ENCODE measurements around the gene SERPINB1. TPM values are rescaled to one million over a fixed set of nuclear protein-coding genes. Genes with fewer than 3 reads are reported as not detected.

SERPINB1 gene
- total and polyA plus RNA-seq, 9 of the 15 experiments (the other 6 are each of a cell fraction or from before 2014, with no cell fraction given): 33.9 to 108 (median 63.8) TPM

GRCh38 chr6:2841264-2842138 lies at the start of gene SERPINB1 (continued):
- TF ChIP-seq ZNF79 (CRISPR knock-in tag; IDR thresholded peaks at IDR 0.05; ENCODE audit: low read depth) (no peak), MAX (CRISPR knock-in tag; IDR thresholded peaks at IDR 0.05) (peak; percentile 84), ETV6 (IDR thresholded peaks at IDR 0.05; ENCODE audit: borderline replicate concordance in 1 of 2, low read depth in 2 of 2, low read length in 1 of 2) (peak; percentile 86 to 94), ETV6 (CRISPR knock-in tag; IDR thresholded peaks at IDR 0.05; ENCODE audit: borderline replicate concordance) (no peak), TSC22D4 (tag; IDR thresholded peaks at IDR 0.05) (no peak), PKNOX1 (IDR thresholded peaks at IDR 0.05) (peak; percentile 17; the same call in 1 of the 2 replicates), POLR2B (IDR thresholded peaks at IDR 0.05; ENCODE audit: low read depth, partially characterized antibody) (peak; percentile 85), HNRNPLL (IDR thresholded peaks at IDR 0.05; ENCODE audit: low read depth, low read length, poor library complexity, severe bottlenecking) (peak; percentile 91), FUS (optimal IDR thresholded peaks at IDR 0.05; ENCODE audit: low read depth, low read length) (peak; percentile 74), TOE1 (IDR thresholded peaks at IDR 0.05; ENCODE audit: borderline replicate concordance) (peak; percentile 78), TOE1 (CRISPR knock-in tag; IDR thresholded peaks at IDR 0.05; ENCODE audit: borderline replicate concordance, low read depth) (peak; percentile 77; the same call in 1 of the 2 replicates), SREBF1 (IDR thresholded peaks at IDR 0.05; ENCODE audit: borderline replicate concordance, low read depth, low read length) (no peak), ZNF668 (CRISPR knock-in tag; IDR thresholded peaks at IDR 0.05) (no peak), ZNF717 (CRISPR knock-in tag; IDR thresholded peaks at IDR 0.05) (no peak), NBN (IDR thresholded peaks at IDR 0.05; ENCODE audit: low read depth) (peak; percentile 33), SMAD4 (CRISPR knock-in tag; conservative IDR thresholded peaks at IDR 0.05) (peak; percentile 94), SIN3A (IDR thresholded peaks at IDR 0.05; ENCODE audit: borderline replicate concordance in 2 of 2, control insufficient read depth in 1 of 2, low read depth in 2 of 2, low read length in 2 of 2) (peak in 1 of 2 experiments; percentile 44; a peak in 1 of 4 replicates), SMARCB1 (IDR thresholded peaks at IDR 0.05; ENCODE audit: insufficient read length, low read depth) (no peak), SMARCE1 (IDR thresholded peaks at IDR 0.05) (peak; percentile 80), SP2 (IDR thresholded peaks at IDR 0.05; ENCODE audit: extremely low read depth, low read depth, low read length, poor library complexity, severe bottlenecking) (no peak), ZBTB1 (CRISPR knock-in tag; IDR thresholded peaks at IDR 0.05; ENCODE audit: borderline replicate concordance, low read depth) (peak; percentile 79; the same call in 1 of the 2 replicates), SAP30 (IDR thresholded peaks at IDR 0.05; ENCODE audit: borderline replicate concordance, insufficient read depth, low read depth, low read length, poor library complexity, severe bottlenecking) (no peak), OTX1 (CRISPR knock-in tag; IDR thresholded peaks at IDR 0.05) (peak; percentile 5; the same call in 1 of the 2 replicates)
